ENCODE results near the gene PDLIM4. TPM values are rescaled to one million over a fixed set of nuclear protein-coding genes. Genes with fewer than 3 reads are reported as not detected.
A peak's percentile ranks its signal among the peaks of the same experiment; 100 is the strongest.

The PDLIM4 gene
- total RNA-seq, 6 experiments from 2014 or later: 2.5 to 26.4 (median 23.7) TPM

- Mint-ChIP-seq H3K4me1 (ENCODE audit: low read depth) (peaks cover 67% of the 10 kb centered on the region), H3K27ac (peak overlapping the region; percentile 99), H3K27me3 (ENCODE audit: insufficient read depth) (peaks cover 2% of the 10 kb centered on the region; the same call in 1 of the 2 replicates), H3K4me3 (peak overlapping the region; percentile 99), H3K9me3 (no peaks in the 10 kb centered on the region), H3K36me3 (ENCODE audit: low read depth) (peaks cover 18% of the 10 kb centered on the region; the same call in 1 of the 2 replicates)
- TF ChIP-seq, protein P1, sequence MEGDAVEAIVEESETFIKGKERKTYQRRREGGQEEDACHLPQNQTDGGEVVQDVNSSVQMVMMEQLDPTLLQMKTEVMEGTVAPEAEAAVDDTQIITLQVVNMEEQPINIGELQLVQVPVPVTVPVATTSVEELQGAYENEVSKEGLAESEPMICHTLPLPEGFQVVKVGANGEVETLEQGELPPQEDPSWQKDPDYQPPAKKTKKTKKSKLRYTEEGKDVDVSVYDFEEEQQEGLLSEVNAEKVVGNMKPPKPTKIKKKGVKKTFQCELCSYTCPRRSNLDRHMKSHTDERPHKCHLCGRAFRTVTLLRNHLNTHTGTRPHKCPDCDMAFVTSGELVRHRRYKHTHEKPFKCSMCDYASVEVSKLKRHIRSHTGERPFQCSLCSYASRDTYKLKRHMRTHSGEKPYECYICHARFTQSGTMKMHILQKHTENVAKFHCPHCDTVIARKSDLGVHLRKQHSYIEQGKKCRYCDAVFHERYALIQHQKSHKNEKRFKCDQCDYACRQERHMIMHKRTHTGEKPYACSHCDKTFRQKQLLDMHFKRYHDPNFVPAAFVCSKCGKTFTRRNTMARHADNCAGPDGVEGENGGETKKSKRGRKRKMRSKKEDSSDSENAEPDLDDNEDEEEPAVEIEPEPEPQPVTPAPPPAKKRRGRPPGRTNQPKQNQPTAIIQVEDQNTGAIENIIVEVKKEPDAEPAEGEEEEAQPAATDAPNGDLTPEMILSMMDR (IDR thresholded peaks at IDR 0.05): no peak
- DNase-seq: no peak
These were observed 38.3 kb downstream of the PDLIM4 start for GRCh38 chr5:132295505-132296411.

GRCh38 chr5:132296412-132297016, 39.0 kb downstream of the PDLIM4 start:
- no peaks in the 10 kb centered on the region for H3K9me3 Mint-ChIP-seq
- peaks cover 18% of the 10 kb centered on the region; the same call in 1 of the 2 replicates for H3K36me3 Mint-ChIP-seq (ENCODE audit: low read depth)
- peak overlapping the region; percentile 99 for H3K4me3 Mint-ChIP-seq
- peaks cover 67% of the 10 kb centered on the region for H3K4me1 Mint-ChIP-seq (ENCODE audit: low read depth)
- H3K27ac Mint-ChIP-seq: peak overlapping the region; percentile 99; the same call in 1 of the 2 replicates
- DNase-seq: no peak
- TF ChIP-seq, protein P1 (IDR thresholded peaks at IDR 0.05): no peak
- H3K27me3 Mint-ChIP-seq (ENCODE audit: insufficient read depth): peaks cover 2% of the 10 kb centered on the region; the same call in 1 of the 2 replicates

DNA sequence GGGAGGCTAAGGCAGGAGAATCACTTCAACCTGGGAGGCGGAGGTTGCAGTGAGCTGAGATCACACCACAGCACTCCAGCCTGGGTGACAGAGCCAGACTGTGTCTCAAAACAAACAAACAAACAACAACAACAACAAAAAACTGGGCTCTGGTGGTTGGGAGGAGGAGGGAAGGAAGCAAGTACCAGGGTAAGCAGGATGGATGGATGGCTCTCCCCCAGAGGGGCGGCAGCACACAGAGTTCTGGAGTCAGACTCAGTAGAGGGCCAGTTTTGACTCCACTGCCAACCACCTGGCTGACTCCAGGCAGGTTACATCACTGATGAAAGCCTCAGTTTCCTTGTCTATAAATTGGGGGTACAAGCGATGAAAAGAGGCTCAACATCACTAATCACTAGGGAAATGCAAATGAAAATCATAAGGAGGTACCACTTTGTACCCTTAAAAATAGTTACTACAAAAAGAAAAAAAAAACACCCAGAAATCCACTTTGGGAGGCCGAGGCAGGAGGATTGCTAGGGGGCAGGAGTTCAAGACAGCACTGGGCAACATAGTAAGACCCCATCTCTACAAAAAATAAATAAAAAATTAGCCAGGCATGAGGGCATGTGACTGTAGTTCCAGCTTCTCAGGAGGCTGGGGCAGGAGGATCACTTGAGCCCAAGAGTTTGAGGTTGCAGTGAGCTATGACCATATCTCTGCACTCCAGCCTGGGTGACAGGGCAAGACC, 39.9 kb downstream of the PDLIM4 start:
- Mint-ChIP-seq H3K9me3 (no peaks in the 10 kb centered on the region), H3K4me3 (peak overlapping the region; percentile 52; the same call in 1 of the 2 replicates), H3K27ac (no peak overlapping the region), H3K4me1 (ENCODE audit: low read depth) (peaks cover 64% of the 10 kb centered on the region), H3K27me3 (ENCODE audit: insufficient read depth) (peaks cover 2% of the 10 kb centered on the region; the same call in 1 of the 2 replicates), H3K36me3 (ENCODE audit: low read depth) (peaks cover 18% of the 10 kb centered on the region; the same call in 1 of the 2 replicates)
- TF ChIP-seq, protein P1 (IDR thresholded peaks at IDR 0.05): no peak
- DNase-seq: no peak

GRCh38 chr5:132298298-132299212, 41.1 kb downstream of the PDLIM4 start:
- TF ChIP-seq, protein P1 (IDR thresholded peaks at IDR 0.05): no peak
- no peak for DNase-seq
- H3K4me3 Mint-ChIP-seq: no peak overlapping the region
- H3K36me3 Mint-ChIP-seq (ENCODE audit: low read depth): peaks cover 22% of the 10 kb centered on the region
- H3K9me3 Mint-ChIP-seq: no peaks in the 10 kb centered on the region
- H3K4me1 Mint-ChIP-seq (ENCODE audit: low read depth): peaks cover 60% of the 10 kb centered on the region
- no peak overlapping the region for H3K27ac Mint-ChIP-seq
- H3K27me3 Mint-ChIP-seq (ENCODE audit: insufficient read depth): peaks cover 2% of the 10 kb centered on the region; the same call in 1 of the 2 replicates

Measured in HFFc6 (cell line).